GM13977 (cell line): ENCODE measurements around the gene KIAA0586.

Experiments
- DNase-seq: peaks from one replicate; pipeline ENCODE4 v3.0.0; 2012; ENCODE audit warnings: low spot score
- in situ Hi-C: fragments of 300-500 bp; cut with MboI; formaldehyde crosslinking; loops from one replicate; pipeline ENCODE4 v1.12.0; 2022; ENCODE audit warnings: low sequenced_read_pairs, low pct_unique_long_range_greater_than_20kb, mixed read lengths, inconsistent platforms; ENCODE audit not compliant: unreplicated experiment
- TF ChIP-seq, protein P1 (sequence below): IDR thresholded peaks from 2 replicates; pipeline ENCODE4 v1.5.1; 2012; ENCODE audit warnings: mild to moderate bottlenecking, control low read depth; ENCODE audit not compliant: insufficient read depth; ENCODE audit errors: extremely low read depth, missing control alignments

The KIAA0586 gene

GRCh38 chr14:58555647-58556046 lies 128.1 kb downstream of the KIAA0586 start:
- DNase-seq: no peak
- TF ChIP-seq, protein P1, sequence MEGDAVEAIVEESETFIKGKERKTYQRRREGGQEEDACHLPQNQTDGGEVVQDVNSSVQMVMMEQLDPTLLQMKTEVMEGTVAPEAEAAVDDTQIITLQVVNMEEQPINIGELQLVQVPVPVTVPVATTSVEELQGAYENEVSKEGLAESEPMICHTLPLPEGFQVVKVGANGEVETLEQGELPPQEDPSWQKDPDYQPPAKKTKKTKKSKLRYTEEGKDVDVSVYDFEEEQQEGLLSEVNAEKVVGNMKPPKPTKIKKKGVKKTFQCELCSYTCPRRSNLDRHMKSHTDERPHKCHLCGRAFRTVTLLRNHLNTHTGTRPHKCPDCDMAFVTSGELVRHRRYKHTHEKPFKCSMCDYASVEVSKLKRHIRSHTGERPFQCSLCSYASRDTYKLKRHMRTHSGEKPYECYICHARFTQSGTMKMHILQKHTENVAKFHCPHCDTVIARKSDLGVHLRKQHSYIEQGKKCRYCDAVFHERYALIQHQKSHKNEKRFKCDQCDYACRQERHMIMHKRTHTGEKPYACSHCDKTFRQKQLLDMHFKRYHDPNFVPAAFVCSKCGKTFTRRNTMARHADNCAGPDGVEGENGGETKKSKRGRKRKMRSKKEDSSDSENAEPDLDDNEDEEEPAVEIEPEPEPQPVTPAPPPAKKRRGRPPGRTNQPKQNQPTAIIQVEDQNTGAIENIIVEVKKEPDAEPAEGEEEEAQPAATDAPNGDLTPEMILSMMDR: no peak
- in situ Hi-C loops: no loop called here

DNA sequence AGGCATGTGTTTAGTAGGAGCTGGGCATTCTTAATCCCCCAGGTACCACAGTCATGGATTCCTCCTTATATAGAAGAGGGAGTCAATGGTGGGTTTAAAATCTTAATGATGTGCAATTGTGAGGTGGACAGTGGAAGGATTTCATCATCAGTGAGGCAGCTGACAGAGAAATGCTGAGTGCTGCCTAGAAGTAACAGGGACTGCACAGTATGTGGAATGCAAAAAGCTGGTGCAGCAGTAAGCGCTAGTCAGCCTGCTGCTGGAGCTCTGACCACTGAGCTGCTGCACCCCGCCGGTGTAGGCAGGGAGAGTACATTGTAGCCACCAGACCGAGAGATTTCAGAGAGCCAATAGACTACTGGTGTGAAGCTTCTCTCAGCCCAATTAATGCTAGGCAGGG lies 129.7 kb downstream of the KIAA0586 start:
- in situ Hi-C loops: no loop called here
- TF ChIP-seq, protein P1: no peak
- no peak for DNase-seq

DNA sequence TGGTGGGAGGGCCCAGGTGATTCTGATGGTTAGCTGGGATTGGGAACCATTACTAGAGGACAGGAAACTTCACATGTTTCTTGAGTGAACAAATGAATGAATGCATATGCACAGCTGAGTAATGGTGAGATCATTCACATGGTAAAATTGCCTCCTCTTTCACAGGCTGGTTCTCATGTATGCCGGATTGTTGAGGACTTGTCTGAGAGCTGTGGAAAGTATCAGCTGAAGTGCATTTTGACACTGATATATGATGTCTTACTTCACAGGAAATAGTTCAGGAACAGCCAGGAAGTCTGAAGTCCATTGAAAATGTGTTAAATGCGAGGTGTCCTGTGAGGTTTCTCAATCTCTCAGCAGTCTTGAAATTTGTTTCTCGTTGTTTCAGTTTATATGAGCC lies 132.7 kb downstream of the KIAA0586 start:
- TF ChIP-seq, protein P1: no peak
- no peak for DNase-seq
- in situ Hi-C loops: no loop called here

DNA sequence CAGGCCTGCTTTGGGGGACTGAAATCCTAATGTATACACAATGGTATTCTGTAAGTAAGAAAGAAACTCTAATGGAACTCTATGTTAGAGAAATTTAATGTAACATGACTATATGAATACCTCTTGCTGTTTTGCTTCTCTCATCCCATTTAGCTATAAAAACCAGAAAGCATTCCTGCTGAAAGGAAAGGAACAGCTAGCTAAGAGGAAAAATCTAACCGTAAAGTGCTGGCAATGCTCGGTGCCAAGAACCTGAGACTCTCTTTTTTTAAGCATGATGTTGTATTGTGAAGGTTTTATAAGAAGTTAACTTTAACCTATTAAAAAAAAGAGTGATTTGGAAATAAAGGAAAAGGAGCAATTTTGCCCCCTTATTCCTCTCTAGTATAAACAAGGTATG lies 134.6 kb downstream of the KIAA0586 start:
- in situ Hi-C loops: no loop called here

GRCh38 chr14:58563978-58564377 lies 136.5 kb downstream of the KIAA0586 start:
- in situ Hi-C loops: no loop called here
- no peak for DNase-seq
- TF ChIP-seq, protein P1: no peak

More for the DNA sequence above, 134.6 kb downstream of the KIAA0586 start:
- DNase-seq: no peak
- TF ChIP-seq, protein P1: no peak

DNA sequence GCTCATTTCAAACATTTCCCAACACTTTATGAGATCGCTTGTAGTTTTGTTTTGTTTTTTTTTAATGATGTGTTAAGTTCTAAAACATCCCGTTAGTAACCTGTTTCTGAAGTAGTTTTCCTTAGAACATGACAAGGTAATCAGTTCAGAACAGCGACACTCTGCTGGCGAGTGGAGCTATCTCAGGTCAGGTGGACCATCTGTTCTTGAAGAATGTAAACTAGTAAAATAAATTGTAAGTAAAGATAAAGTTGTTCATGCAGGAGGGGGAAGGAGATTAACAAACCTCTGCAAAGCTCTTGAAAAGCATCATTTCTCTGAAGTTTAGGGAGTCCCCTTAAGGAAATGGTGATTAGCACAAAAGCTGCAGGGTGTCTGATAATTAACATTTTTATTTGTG lies 138.3 kb downstream of the KIAA0586 start:
- no peak for DNase-seq
- TF ChIP-seq, protein P1: no peak
- in situ Hi-C loops: no loop called here

DNA sequence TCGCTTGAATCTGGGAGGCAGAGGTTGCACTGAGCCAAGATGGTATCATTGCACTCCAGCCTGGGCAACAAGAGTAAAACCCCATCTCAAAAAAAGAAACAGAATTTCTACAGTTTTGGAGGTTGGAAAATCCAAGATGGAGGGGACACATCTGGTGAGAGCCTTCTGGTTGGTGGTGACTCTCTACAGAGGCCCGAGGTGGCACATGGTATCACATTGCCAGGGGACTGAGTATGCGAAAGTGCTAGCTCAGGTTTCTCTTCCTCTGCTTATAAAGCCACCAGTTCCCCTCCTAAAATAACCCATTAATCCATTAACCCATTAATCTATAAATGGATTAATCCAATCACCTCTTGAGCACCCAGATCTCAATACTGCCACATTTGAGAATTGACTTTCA lies 139.5 kb downstream of the KIAA0586 start:
- DNase-seq: no peak
- TF ChIP-seq, protein P1: no peak
- in situ Hi-C loops: no loop called here
